Kidney epithelial cell (primary cell): Measurements from ENCODE around the gene ABHD16A. TPM values are rescaled to one million over a fixed set of nuclear protein-coding genes. Genes with fewer than 3 reads are reported as not detected.

ENCODE experiments used
- DNase-seq: peaks from one replicate; pipeline ENCODE4 v3.0.0-alpha.2; 2010; ENCODE audit warnings: low read depth
- H3K27me3 ChIP-seq: 2 replicates; pipeline ENCODE4 v1.6.0; 2011; ENCODE audit warnings: low read length; ENCODE audit not compliant: control insufficient read depth, insufficient read depth
- H3K36me3 ChIP-seq: 2 replicates; pipeline ENCODE4 v1.5.1; 2011; ENCODE audit warnings: low read length; ENCODE audit not compliant: control insufficient read depth, insufficient read depth
- H3K4me3 ChIP-seq: 2 replicates; pipeline ENCODE4 v1.5.1; 2011; ENCODE audit warnings: low read depth, mild to moderate bottlenecking, control low read depth, low read length
- CTCF ChIP-seq: IDR thresholded peaks from 2 replicates; pipeline ENCODE4 v1.5.1; 2011; ENCODE audit warnings: mild to moderate bottlenecking, moderate library complexity, low read length, control low read depth, inconsistent platforms; ENCODE audit not compliant: insufficient read depth, poor library complexity, severe bottlenecking
- total RNA-seq: library from RNA; depleted of rRNA; stranded (reverse); fragments of >200 nt; gene quantifications from 2 replicates; pipeline ENCODE4 v1.2.3, GENCODE V29; 2015

Gene ABHD16A
- total RNA-seq, 1 donor from 2014 or later = 43.8 TPM

- Histone ChIP-seq H3K36me3 (peaks cover 2% of the 10 kb centered on the region), H3K27me3 (no peaks in the 10 kb centered on the region), H3K4me3 (no peak overlapping the region)
- no peak for DNase-seq
- no peak for TF ChIP-seq CTCF
Observed at GRCh38 chr6:31737315-31737990, 34.3 kb upstream of the ABHD16A start.

- no peak for TF ChIP-seq CTCF
- H3K36me3 ChIP-seq = peaks cover 2% of the 10 kb centered on the region
- DNase-seq = no peak
- H3K27me3 ChIP-seq = no peaks in the 10 kb centered on the region
- H3K4me3 ChIP-seq = peak overlapping the region; percentile 94
Observed at GRCh38 chr6:31736768-31737314, 33.7 kb upstream of the ABHD16A start.

DNA sequence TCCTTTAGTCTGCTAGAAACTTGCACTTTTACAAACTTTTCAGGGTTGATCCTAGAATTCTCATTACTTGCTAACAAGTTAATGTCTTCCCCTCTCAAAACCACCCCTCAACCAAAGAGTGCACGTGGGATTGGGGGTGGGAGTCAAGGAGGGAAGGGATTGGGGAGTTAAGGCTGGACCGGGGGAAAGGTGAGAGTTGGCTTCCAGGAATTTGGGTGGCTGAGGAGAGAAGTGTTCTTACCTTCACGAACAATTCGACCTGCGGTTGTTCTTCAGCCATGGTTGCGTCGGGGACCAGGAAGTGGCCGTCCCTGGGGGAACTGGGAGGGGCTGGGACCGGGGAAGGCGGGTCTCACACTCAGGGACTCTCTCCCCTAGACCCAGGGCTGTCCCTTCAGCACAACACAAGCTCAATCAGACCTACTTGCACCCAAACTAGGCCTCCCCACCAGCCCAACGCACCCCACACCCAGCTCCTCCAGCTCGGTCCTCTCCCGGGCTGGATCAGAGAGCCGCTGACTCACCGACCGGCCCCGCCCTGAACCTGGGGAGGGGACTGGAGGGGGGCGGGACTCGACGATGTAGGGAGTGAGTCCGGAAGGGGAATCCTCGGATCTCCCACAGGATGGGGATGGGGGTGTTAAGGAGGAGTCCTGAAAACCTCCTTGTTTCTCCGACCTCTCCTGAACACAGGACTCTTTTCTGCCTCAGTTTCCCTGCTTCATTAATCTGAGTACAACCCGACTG, 33.1 kb upstream of the ABHD16A start, which contains the start of gene CLIC1:
CLIC1 (minus strand) TSS at position 510 of the 747 bp plus-strand sequence; CDS start at position 280, 230 bp downstream.
- TF ChIP-seq CTCF = no peak
- Histone ChIP-seq H3K4me3 (peak within 1 kb of the TSS; percentile 94), H3K36me3 (no peaks in the 10 kb centered on the region), H3K27me3 (no peaks in the 10 kb centered on the region)
- no peak for DNase-seq

DNA sequence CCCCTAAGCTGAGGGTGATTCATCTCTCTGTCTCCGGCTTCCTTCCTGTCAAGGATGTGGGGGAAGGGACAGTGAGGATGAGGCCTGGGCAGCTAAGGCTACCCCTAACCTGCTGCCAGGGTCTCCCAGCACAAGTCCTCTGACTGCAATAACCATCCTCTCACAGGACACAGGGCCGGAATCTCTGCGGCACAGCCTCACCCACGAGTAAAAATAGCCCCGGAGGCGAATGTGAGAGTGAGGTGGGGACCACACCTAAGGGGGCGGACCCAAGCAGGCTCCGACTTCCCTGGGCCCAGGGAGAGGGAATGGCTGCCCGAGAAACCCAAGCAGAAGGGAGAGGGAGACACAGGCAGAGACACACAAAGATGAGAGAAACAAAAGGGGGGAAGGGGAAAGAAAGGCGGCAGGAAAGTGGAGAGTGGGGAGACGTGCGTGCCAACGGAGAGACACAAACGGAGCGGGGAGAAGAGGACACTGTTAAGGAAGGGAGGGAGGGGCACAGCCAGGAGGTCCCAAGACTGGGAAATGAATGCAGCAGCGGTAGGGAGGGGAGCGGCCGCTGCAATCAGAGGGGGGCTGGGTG, 31.8 kb upstream of the ABHD16A start:
- Histone ChIP-seq H3K27me3 (no peaks in the 10 kb centered on the region), H3K36me3 (peaks cover 1% of the 10 kb centered on the region), H3K4me3 (peak overlapping the region; percentile 94)
- TF ChIP-seq CTCF = no peak
- DNase-seq = no peak

DNA sequence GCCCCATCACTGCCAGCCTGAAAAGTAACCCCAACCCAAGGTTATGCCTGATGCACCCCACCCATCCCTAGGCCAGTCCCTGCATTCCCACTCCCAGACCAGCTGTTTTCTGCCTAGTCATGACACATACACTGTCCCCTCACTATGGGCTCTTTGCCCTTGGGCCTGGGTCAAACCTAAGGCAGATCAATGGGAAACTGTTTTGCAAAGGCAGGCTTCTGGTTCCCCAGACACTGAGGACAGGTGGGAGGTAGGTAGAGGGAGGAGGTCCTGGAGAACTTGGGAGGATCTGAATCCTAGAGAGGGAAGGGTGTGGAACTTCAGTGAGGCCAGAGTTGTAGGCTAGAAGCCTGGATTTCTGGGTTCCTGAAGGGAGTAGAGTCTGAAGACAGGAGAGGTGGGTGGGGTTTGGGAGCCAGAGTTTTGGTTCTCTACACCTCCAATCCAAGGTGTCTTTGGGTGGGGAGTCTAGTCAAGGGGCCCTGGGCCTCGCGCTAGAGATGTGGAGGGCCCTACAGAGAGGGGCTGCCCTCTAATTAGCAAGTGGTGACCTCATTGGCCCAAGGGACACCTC, 31.2 kb upstream of the ABHD16A start:
- Histone ChIP-seq H3K27me3 (no peaks in the 10 kb centered on the region), H3K4me3 (peak overlapping the region; percentile 94), H3K36me3 (peaks cover 1% of the 10 kb centered on the region)
- no peak for DNase-seq
- TF ChIP-seq CTCF = no peak
